ENCODE results near the gene SMIM35. TPM values are rescaled to one million over a fixed set of nuclear protein-coding genes. Genes with fewer than 3 reads are reported as not detected.

The SMIM35 gene
- total and polyA plus RNA-seq, 11 donors, result 0.21 TPM; not detected in 10

DNA sequence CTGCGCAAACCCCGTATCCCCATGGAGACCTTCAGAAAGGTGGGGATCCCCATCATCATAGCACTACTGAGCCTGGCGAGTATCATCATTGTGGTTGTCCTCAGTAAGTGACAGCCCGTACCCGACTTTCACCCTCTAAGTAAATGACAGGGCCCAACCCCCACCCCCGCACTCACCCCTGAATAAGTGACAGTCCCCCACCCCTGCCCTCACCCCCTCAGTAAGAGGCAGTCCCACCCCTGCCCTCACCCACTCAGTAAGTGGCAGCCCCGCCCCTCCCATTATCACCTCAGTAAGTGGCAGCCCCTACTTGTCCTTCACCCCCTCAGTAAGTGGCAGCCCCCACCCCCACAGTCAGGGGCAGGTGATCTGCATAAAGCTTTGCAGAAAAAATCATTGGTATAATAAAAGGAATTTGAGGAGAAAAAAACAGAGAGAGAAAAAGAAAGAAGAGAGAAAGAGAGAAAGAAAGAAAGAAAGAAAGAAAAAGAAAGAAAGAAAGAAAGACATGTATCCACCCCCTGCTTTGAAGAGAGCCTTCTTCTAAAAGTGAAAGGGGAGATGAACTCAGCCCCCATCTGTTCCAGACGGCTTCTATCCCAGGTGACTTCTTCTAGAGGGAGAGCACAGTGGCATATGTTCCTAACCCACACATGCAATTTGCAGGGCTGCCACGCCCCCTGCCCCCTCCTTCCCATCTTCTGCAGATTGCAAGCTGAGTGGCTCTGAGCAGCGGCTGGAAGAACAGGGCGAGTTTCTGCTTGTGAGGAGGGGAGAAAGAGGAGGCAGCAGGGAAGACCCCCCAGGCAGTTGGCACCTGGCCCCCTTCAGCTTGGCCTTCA, 12.5 kb upstream of the SMIM35 start:
- ATAC-seq (peak in 3 of 4 donors; percentile 2 to 29 (median 10)), DNase-seq (no peak)
- peaks cover 0 to 20% (median 9%) of the 10 kb centered on the region in 12 donors for H3K4me1 ChIP-seq
- intact Hi-C loops (cut with DNase I), result no loop called here
- no peaks in the 10 kb centered on the region for H3K36me3 ChIP-seq
- no peaks in the 10 kb centered on the region for H3K9me3 ChIP-seq
- no peak overlapping the region for H3K4me3 ChIP-seq
- H3K27me3 ChIP-seq, result no peaks in the 10 kb centered on the region
- WGBS, 4 donors, result 76 to 80% (median 78%) methylated on average over 11 of the region's 11 CpGs
- peak overlapping the region in 10 of 12 donors; percentile 50 to 83 (median 70) for H3K27ac ChIP-seq
- TF ChIP-seq, protein P1, sequence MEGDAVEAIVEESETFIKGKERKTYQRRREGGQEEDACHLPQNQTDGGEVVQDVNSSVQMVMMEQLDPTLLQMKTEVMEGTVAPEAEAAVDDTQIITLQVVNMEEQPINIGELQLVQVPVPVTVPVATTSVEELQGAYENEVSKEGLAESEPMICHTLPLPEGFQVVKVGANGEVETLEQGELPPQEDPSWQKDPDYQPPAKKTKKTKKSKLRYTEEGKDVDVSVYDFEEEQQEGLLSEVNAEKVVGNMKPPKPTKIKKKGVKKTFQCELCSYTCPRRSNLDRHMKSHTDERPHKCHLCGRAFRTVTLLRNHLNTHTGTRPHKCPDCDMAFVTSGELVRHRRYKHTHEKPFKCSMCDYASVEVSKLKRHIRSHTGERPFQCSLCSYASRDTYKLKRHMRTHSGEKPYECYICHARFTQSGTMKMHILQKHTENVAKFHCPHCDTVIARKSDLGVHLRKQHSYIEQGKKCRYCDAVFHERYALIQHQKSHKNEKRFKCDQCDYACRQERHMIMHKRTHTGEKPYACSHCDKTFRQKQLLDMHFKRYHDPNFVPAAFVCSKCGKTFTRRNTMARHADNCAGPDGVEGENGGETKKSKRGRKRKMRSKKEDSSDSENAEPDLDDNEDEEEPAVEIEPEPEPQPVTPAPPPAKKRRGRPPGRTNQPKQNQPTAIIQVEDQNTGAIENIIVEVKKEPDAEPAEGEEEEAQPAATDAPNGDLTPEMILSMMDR (IDR thresholded peaks at IDR 0.05), result no peak
- TF ChIP-seq POLR2A (IDR thresholded peaks at IDR 0.05), result no peak

DNA sequence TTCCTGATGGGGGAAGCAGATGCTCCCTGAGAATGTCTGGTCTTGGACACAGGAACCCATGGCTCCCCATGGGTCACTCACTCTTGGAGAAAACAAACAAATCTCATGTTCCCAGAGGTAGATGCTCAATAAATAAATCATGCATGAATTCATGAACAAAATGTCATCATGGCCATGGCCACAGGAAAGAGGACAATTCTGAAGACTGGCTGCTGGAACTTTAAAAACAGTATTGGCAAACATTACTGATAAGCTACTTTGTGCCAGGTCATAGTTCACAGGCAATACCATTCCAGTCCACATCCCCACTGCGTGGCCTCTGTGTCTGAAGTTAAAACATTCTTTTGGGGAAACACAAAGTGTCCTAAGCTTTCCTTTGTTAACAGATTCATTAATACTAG, 9.2 kb upstream of the SMIM35 start:
- Histone ChIP-seq H3K4me1 (peaks cover 0 to 18% (median 8%) of the 10 kb centered on the region in 12 donors), H3K9me3 (no peaks in the 10 kb centered on the region), H3K4me3 (no peak overlapping the region), H3K36me3 (no peaks in the 10 kb centered on the region), H3K27ac (no peak overlapping the region), H3K27me3 (no peaks in the 10 kb centered on the region)
- ATAC-seq, result no peak
- TF ChIP-seq, protein P1 (IDR thresholded peaks at IDR 0.05), result no peak
- no peak for TF ChIP-seq POLR2A (IDR thresholded peaks at IDR 0.05)
- peak in 1 of 5 donors; percentile 4 for DNase-seq
- intact Hi-C loops (cut with DNase I), result no loop called here
- 0 to 76% (median 17%) methylated on average over 1 of the region's 1 CpG for WGBS, 4 donors

DNA sequence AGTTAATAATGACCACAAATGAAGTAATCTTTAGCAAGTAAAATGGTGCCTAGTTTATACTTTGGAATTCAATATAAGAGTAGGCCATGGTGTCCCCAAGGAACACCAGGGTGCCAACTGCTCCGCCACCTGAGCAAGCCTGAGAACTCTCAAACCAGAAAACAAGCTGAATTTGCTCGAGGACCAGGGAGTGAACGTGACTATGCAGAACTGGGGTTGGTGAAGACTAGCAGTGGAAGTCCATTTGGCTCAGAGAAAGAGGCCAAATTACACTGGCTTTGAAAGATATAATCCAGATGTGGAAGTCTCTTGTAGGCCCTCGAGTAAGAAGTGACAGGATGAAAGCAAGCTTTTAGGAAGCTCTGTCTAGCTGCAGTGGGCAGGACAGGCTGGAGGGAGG, 8.7 kb upstream of the SMIM35 start:
- peaks cover 0 to 13% (median 3%) of the 10 kb centered on the region in 12 donors for H3K4me1 ChIP-seq
- WGBS, 4 donors, result 67 to 79% (median 69%) methylated on average over 4 of the region's 4 CpGs
- ATAC-seq, result no peak
- H3K27me3 ChIP-seq, result no peaks in the 10 kb centered on the region
- no peak for TF ChIP-seq POLR2A (IDR thresholded peaks at IDR 0.05)
- TF ChIP-seq, protein P1 (IDR thresholded peaks at IDR 0.05), result no peak
- H3K9me3 ChIP-seq, result no peaks in the 10 kb centered on the region
- no peaks in the 10 kb centered on the region for H3K36me3 ChIP-seq
- no peak overlapping the region for H3K4me3 ChIP-seq
- no peak for DNase-seq
- intact Hi-C loops (cut with DNase I), result no loop called here
- H3K27ac ChIP-seq, result no peak overlapping the region

DNA sequence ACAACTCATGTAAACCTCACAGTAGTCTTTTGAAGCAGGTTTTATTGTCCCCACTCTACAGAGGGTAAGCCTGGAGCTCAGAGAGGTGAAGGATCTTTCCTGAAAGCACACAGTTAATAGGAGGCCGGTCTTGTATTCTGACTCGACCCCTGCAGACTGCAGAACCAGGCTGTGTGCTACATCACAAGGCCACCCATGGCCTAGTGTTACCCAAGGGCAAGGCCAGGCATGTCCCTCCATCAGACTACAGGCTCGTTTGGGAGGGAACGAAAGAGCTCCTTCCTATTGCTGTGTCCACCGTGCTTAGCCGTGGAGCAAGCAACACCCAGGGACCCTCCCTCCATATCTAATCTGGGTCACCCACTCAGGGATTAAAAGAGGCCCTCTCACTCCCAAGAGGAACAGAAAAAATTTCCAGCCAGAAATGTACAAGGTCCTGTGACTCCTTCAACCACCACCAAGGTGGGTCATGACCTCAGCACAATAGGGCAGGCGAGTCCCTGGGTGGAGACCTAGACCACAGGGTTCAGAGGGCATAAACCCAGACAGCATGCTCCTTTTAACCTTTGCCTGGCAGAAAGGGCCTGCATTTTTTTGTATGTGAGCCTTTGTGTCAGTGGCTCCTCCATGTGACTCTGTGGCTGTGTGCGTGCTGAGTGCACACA, 6.3 kb upstream of the SMIM35 start:
- intact Hi-C loops (cut with DNase I), result no loop called here

More for the DNA sequence above, 6.3 kb upstream of the SMIM35 start:
- Histone ChIP-seq H3K4me1 (peaks cover 0 to 3% (median 0%) of the 10 kb centered on the region in 12 donors), H3K36me3 (no peaks in the 10 kb centered on the region), H3K27me3 (no peaks in the 10 kb centered on the region), H3K9me3 (peaks cover 0 to 3% (median 0%) of the 10 kb centered on the region in 12 donors), H3K27ac (no peak overlapping the region), H3K4me3 (no peak overlapping the region)
- TF ChIP-seq POLR2A (IDR thresholded peaks at IDR 0.05), result no peak
- TF ChIP-seq, protein P1 (IDR thresholded peaks at IDR 0.05), result no peak
- no peak for ATAC-seq
- DNase-seq, result no peak
- WGBS, 4 donors, result 68 to 83% (median 76%) methylated on average over 7 to 8 of the region's 8 CpGs
